ENCODE data around the gene GNAS-AS1.
"Not testable (repeated sequence)": the region's sequence is repeated elsewhere in the genome, so short reads cannot be mapped to it uniquely, and the experiment has no call there.

The GNAS-AS1 gene

GRCh38 chr20:58840816-58841538, 9.7 kb downstream of the GNAS-AS1 start:
- H3K9ac ChIP-seq (ENCODE audit: low read length) = no peak overlapping the region
- no peaks in the 10 kb centered on the region for H3K9me3 ChIP-seq (ENCODE audit: control insufficient read depth, low read length)
- no peak overlapping the region for H3K4me3 ChIP-seq (ENCODE audit: low read length)
- H3K36me3 ChIP-seq (ENCODE audit: control insufficient read depth, insufficient read depth, low read length, severe bottlenecking) = no peaks in the 10 kb centered on the region
- DNase-seq (ENCODE audit: low read depth) = no peak
- H3K27me3 ChIP-seq (replicated peaks; ENCODE audit: control insufficient read depth, insufficient read depth, low read length) = peaks cover 13% of the 10 kb centered on the region
- no peaks in the 10 kb centered on the region for H3K4me1 ChIP-seq (ENCODE audit: control insufficient read depth, insufficient read depth, low read length)

DNA sequence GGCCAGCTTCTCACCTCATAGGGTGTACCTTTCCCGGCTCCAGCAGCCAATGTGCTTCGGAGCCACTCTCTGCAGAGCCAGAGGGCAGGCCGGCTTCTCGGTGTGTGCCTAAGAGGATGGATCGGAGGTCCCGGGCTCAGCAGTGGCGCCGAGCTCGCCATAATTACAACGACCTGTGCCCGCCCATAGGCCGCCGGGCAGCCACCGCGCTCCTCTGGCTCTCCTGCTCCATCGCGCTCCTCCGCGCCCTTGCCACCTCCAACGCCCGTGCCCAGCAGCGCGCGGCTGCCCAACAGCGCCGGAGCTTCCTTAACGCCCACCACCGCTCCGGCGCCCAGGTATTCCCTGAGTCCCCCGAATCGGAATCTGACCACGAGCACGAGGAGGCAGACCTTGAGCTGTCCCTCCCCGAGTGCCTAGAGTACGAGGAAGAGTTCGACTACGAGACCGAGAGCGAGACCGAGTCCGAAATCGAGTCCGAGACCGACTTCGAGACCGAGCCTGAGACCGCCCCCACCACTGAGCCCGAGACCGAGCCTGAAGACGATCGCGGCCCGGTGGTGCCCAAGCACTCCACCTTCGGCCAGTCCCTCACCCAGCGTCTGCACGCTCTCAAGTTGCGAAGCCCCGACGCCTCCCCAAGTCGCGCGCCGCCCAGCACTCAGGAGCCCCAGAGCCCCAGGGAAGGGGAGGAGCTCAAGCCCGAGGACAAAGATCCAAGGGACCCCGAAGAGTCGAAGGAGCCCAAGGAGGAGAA, 10.5 kb downstream of the GNAS-AS1 start:
- no peak for DNase-seq (ENCODE audit: low read depth)
- no peaks in the 10 kb centered on the region for H3K9me3 ChIP-seq (ENCODE audit: control insufficient read depth, low read length)
- H3K9ac ChIP-seq (ENCODE audit: low read length) = no peak overlapping the region
- H3K4me1 ChIP-seq (ENCODE audit: control insufficient read depth, insufficient read depth, low read length) = no peaks in the 10 kb centered on the region
- H3K27me3 ChIP-seq (replicated peaks; ENCODE audit: control insufficient read depth, insufficient read depth, low read length) = peaks cover 13% of the 10 kb centered on the region
- H3K36me3 ChIP-seq (ENCODE audit: control insufficient read depth, insufficient read depth, low read length, severe bottlenecking) = no peaks in the 10 kb centered on the region
- H3K4me3 ChIP-seq (ENCODE audit: low read length) = no peak overlapping the region

DNA sequence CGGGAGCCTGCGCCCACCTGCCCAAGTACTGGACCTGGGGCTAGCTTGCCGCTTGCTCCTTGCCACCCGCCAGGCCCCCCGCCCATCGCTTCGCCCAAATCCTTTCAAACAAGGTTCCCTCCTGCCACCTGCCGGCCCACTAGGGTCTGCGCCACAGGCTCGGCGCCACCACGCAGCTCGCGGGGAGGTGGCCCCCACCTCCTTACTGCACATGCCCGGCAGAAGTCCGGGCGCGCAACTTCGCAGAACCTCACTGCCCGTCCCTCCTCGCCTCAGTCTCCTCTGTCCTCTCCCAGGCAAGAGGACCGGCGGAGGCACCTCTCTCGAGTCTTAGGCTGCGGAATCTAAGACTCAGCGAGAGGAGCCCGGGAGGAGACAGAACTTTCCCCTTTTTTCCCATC, 11.2 kb downstream of the GNAS-AS1 start:
- Histone ChIP-seq H3K4me3 (ENCODE audit: low read length) (no peak overlapping the region), H3K9me3 (ENCODE audit: control insufficient read depth, low read length) (no peaks in the 10 kb centered on the region), H3K36me3 (ENCODE audit: control insufficient read depth, insufficient read depth, low read length, severe bottlenecking) (no peaks in the 10 kb centered on the region), H3K4me1 (ENCODE audit: control insufficient read depth, insufficient read depth, low read length) (no peaks in the 10 kb centered on the region), H3K9ac (ENCODE audit: low read length) (no peak overlapping the region), H3K27me3 (replicated peaks; ENCODE audit: control insufficient read depth, insufficient read depth, low read length) (peaks cover 13% of the 10 kb centered on the region)
- peak; percentile 43 for DNase-seq (ENCODE audit: low read depth)

DNA sequence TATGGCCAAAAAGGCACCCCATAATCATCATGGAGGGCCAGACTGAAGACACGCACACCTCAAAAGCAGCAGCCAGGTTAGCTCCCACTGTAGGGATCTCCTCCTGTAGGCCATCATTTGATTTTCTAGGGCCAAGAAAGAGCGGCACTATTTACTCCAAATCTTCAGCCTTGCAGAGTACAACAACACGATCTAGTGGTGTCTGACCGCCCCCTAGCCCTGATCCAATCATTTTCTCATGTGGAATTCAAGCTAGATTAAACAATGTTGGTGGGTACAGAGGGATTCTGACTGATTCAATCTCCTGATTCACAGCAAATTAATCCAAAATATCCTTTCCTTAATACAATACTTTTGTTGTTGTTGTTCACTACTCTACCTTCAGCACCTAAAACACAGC, 12.5 kb downstream of the GNAS-AS1 start:
- Histone ChIP-seq H3K9ac (ENCODE audit: low read length) (no peak overlapping the region), H3K36me3 (ENCODE audit: control insufficient read depth, insufficient read depth, low read length, severe bottlenecking) (no peaks in the 10 kb centered on the region), H3K27me3 (replicated peaks; ENCODE audit: control insufficient read depth, insufficient read depth, low read length) (peaks cover 13% of the 10 kb centered on the region), H3K4me3 (ENCODE audit: low read length) (no peak overlapping the region), H3K9me3 (ENCODE audit: control insufficient read depth, low read length) (no peaks in the 10 kb centered on the region), H3K4me1 (ENCODE audit: control insufficient read depth, insufficient read depth, low read length) (no peaks in the 10 kb centered on the region)
- DNase-seq (ENCODE audit: low read depth) = no peak

DNA sequence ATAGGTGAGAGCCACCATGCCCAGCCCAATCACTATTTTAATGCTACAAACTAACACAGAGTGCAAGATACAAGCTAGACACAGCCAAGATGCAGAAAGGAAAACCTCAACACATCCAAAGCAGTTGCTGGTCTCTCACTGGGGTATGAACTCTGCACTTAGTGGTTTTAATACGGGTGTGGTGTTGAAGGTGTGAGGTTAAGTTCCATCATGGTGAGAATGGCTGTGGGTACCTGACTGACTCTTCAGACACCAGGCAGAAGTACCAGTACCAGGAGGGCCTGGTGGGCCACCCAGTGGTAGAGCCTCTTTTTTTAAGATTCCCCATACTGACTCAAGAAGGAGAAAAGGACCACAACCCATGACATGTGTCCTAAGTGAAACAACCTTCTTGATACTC, 13.0 kb downstream of the GNAS-AS1 start:
- DNase-seq (ENCODE audit: low read depth) = no peak
- H3K27me3 ChIP-seq (replicated peaks; ENCODE audit: control insufficient read depth, insufficient read depth, low read length) = peaks cover 9% of the 10 kb centered on the region
- H3K9me3 ChIP-seq (ENCODE audit: control insufficient read depth, low read length) = no peaks in the 10 kb centered on the region
- no peak overlapping the region for H3K9ac ChIP-seq (ENCODE audit: low read length)
- no peaks in the 10 kb centered on the region for H3K36me3 ChIP-seq (ENCODE audit: control insufficient read depth, insufficient read depth, low read length, severe bottlenecking)
- no peaks in the 10 kb centered on the region for H3K4me1 ChIP-seq (ENCODE audit: control insufficient read depth, insufficient read depth, low read length)
- no peak overlapping the region for H3K4me3 ChIP-seq (ENCODE audit: low read length)

- Histone ChIP-seq H3K9me3 (ENCODE audit: control insufficient read depth, low read length) (no peaks in the 10 kb centered on the region), H3K4me3 (ENCODE audit: low read length) (no peak overlapping the region), H3K27me3 (replicated peaks; ENCODE audit: control insufficient read depth, insufficient read depth, low read length) (peaks cover 4% of the 10 kb centered on the region), H3K4me1 (ENCODE audit: control insufficient read depth, insufficient read depth, low read length) (no peaks in the 10 kb centered on the region), H3K36me3 (ENCODE audit: control insufficient read depth, insufficient read depth, low read length, severe bottlenecking) (no peaks in the 10 kb centered on the region), H3K9ac (ENCODE audit: low read length) (no peak overlapping the region)
- no peak for DNase-seq (ENCODE audit: low read depth)
These were observed 14.0 kb downstream of the GNAS-AS1 start for GRCh38 chr20:58836616-58837204.

DNA sequence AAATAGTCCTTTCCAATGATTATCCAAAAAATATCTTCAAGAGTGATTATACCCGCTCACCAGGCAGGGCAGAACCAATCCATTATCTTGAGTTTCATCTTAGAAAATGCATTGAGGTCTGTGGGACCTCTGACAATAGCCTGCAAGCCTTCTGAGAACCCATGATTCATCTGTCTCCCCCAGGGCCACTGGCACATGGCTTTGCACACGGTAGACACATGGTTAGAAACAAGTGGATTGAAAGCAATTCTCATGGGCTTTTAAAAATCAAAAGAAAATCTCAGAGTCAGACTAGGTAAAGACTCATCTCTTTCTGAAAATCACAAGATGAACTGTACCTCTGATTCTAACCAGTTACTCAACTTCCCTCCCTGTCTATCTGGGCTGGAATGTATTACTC, 15.5 kb downstream of the GNAS-AS1 start:
- Histone ChIP-seq H3K9me3 (ENCODE audit: control insufficient read depth, low read length) (no peaks in the 10 kb centered on the region), H3K9ac (ENCODE audit: low read length) (no peak overlapping the region), H3K36me3 (ENCODE audit: control insufficient read depth, insufficient read depth, low read length, severe bottlenecking) (no peaks in the 10 kb centered on the region), H3K4me3 (ENCODE audit: low read length) (no peak overlapping the region), H3K4me1 (ENCODE audit: control insufficient read depth, insufficient read depth, low read length) (no peaks in the 10 kb centered on the region), H3K27me3 (replicated peaks; ENCODE audit: control insufficient read depth, insufficient read depth, low read length) (peaks cover 4% of the 10 kb centered on the region)
- DNase-seq (ENCODE audit: low read depth) = no peak

- H3K27me3 ChIP-seq (replicated peaks; ENCODE audit: control insufficient read depth, insufficient read depth, low read length) = peaks cover 4% of the 10 kb centered on the region
- H3K9ac ChIP-seq (ENCODE audit: low read length) = no peak overlapping the region
- DNase-seq (ENCODE audit: low read depth) = no peak
- H3K4me1 ChIP-seq (ENCODE audit: control insufficient read depth, insufficient read depth, low read length) = peaks cover 2% of the 10 kb centered on the region
- H3K4me3 ChIP-seq (ENCODE audit: low read length) = no peak overlapping the region
- H3K36me3 ChIP-seq (ENCODE audit: control insufficient read depth, insufficient read depth, low read length, severe bottlenecking) = no peaks in the 10 kb centered on the region
- H3K9me3 ChIP-seq (ENCODE audit: control insufficient read depth, low read length) = no peaks in the 10 kb centered on the region
These were observed 16.8 kb downstream of the GNAS-AS1 start for GRCh38 chr20:58833921-58834320.

GRCh38 chr20:58832457-58832856, 18.2 kb downstream of the GNAS-AS1 start:
- peaks cover 4% of the 10 kb centered on the region for H3K27me3 ChIP-seq (replicated peaks; ENCODE audit: control insufficient read depth, insufficient read depth, low read length)

GRCh38 chr20:58829531-58829941, 21.2 kb downstream of the GNAS-AS1 start:
- no peak overlapping the region for H3K4me3 ChIP-seq (ENCODE audit: low read length)
- DNase-seq (ENCODE audit: low read depth) = no peak
- H3K36me3 ChIP-seq (ENCODE audit: control insufficient read depth, insufficient read depth, low read length, severe bottlenecking) = no peaks in the 10 kb centered on the region
- peaks cover 2% of the 10 kb centered on the region for H3K4me1 ChIP-seq (ENCODE audit: control insufficient read depth, insufficient read depth, low read length)
- H3K9ac ChIP-seq (ENCODE audit: low read length) = no peak overlapping the region
- H3K9me3 ChIP-seq (ENCODE audit: control insufficient read depth, low read length) = no peaks in the 10 kb centered on the region
- peaks cover 6% of the 10 kb centered on the region for H3K27me3 ChIP-seq (replicated peaks; ENCODE audit: control insufficient read depth, insufficient read depth, low read length)

More at GRCh38 chr20:58832457-58832856, 18.2 kb downstream of the GNAS-AS1 start:
- no peak overlapping the region for H3K9ac ChIP-seq (ENCODE audit: low read length)
- no peaks in the 10 kb centered on the region for H3K9me3 ChIP-seq (ENCODE audit: control insufficient read depth, low read length)
- DNase-seq (ENCODE audit: low read depth) = no peak
- no peak overlapping the region for H3K4me3 ChIP-seq (ENCODE audit: low read length)
- no peaks in the 10 kb centered on the region for H3K36me3 ChIP-seq (ENCODE audit: control insufficient read depth, insufficient read depth, low read length, severe bottlenecking)
- H3K4me1 ChIP-seq (ENCODE audit: control insufficient read depth, insufficient read depth, low read length) = peaks cover 2% of the 10 kb centered on the region

DNA sequence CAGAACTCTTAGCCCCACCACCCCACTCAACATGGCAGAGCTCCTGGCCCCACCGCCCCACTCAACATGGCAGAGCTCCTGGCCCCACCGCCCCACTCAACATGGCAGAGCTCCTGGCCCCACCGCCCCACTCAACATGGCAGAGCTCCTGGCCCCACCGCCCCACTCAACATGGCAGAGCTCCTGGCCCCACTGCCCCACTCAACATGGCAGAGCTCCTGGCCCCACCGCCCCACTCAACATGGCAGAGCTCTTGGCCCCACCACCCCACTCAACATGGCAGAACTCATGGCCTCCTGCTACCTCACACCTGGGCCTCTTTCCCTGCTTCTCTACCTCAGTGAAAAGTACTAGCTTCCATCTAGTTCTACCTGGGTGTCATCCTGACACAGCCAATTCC, 21.9 kb downstream of the GNAS-AS1 start:
- H3K27me3 ChIP-seq (replicated peaks; ENCODE audit: control insufficient read depth, insufficient read depth, low read length); H3K9ac ChIP-seq (ENCODE audit: low read length); H3K9me3 ChIP-seq (ENCODE audit: control insufficient read depth, low read length); DNase-seq (ENCODE audit: low read depth); H3K4me3 ChIP-seq (ENCODE audit: low read length); H3K4me1 ChIP-seq (ENCODE audit: control insufficient read depth, insufficient read depth, low read length); H3K36me3 ChIP-seq (ENCODE audit: control insufficient read depth, insufficient read depth, low read length, severe bottlenecking): not testable (repeated sequence)
